BJ (cell line): ENCODE data around the gene DNAH2. TPM values are rescaled to one million over a fixed set of nuclear protein-coding genes. Genes with fewer than 3 reads are reported as not detected.

Experiments
- CTCF ChIA-PET: fragments of 350-600 bp; formaldehyde crosslinking; extraction: SDS; loops from one replicate; lab custom pipeline; 2021; ENCODE audit warnings: antibody characterized with exemption, inconsistent platforms; lab: Yijun Ruan, JAX
- POLR2A ChIA-PET: fragments of 300-600 bp; sonication (Branson Sonifier 250); formaldehyde crosslinking; extraction: SDS; loops from one replicate; lab custom pipeline; 2021; ENCODE audit warnings: antibody characterized with exemption; lab: Charles Lee
- DNase-seq: peaks from one replicate; pipeline ENCODE4 v3.0.0-alpha.2; 2011; ENCODE audit warnings: low read depth
- H3K27me3 ChIP-seq: 2 replicates; pipeline ENCODE4 v1.6.0; 2011; ENCODE audit warnings: low read length; ENCODE audit not compliant: control insufficient read depth, insufficient read depth
- H3K36me3 ChIP-seq: 2 replicates; pipeline ENCODE4 v1.5.1; 2011; ENCODE audit warnings: low read length; ENCODE audit not compliant: control insufficient read depth, insufficient read depth
- H3K4me3 ChIP-seq: 2 replicates; pipeline ENCODE4 v1.5.1; 2011; ENCODE audit warnings: low read depth, mild to moderate bottlenecking, control low read depth, low read length
- CTCF ChIP-seq: IDR thresholded peaks from 2 replicates; pipeline ENCODE4 v1.5.1; 2011; ENCODE audit warnings: low read depth, mild to moderate bottlenecking, control low read depth, inconsistent platforms, low read length, moderate library complexity; ENCODE audit not compliant: insufficient read depth
- polyA plus RNA-seq: library from polyadenylated mRNA; depleted of rRNA; stranded (reverse); fragments of >200 nt; gene quantifications from 2 replicates; pipeline ENCODE4 v1.2.3, GENCODE V29; 2011

The DNAH2 gene
- polyA plus RNA-seq, 1 experiment, result 0.10 TPM

- Histone ChIP-seq H3K27me3 (no peaks in the 10 kb centered on the region; the same call in 1 of the 2 replicates), H3K4me3 (no peak overlapping the region), H3K36me3 (no peaks in the 10 kb centered on the region)
- ChIA-PET CTCF (no interaction called here), POLR2A (no interaction called here)
- no peak for DNase-seq
- TF ChIP-seq CTCF, result no peak
Observed at GRCh38 chr17:7789131-7789530, 71.6 kb downstream of the DNAH2 start.

- POLR2A ChIA-PET, result no interaction called here
- Histone ChIP-seq H3K27me3 (no peaks in the 10 kb centered on the region), H3K36me3 (no peaks in the 10 kb centered on the region), H3K4me3 (no peak overlapping the region)
- DNase-seq, result no peak
- TF ChIP-seq CTCF, result no peak
- CTCF ChIA-PET, result no interaction called here
Observed at GRCh38 chr17:7790150-7790549, 72.6 kb downstream of the DNAH2 start.

DNA sequence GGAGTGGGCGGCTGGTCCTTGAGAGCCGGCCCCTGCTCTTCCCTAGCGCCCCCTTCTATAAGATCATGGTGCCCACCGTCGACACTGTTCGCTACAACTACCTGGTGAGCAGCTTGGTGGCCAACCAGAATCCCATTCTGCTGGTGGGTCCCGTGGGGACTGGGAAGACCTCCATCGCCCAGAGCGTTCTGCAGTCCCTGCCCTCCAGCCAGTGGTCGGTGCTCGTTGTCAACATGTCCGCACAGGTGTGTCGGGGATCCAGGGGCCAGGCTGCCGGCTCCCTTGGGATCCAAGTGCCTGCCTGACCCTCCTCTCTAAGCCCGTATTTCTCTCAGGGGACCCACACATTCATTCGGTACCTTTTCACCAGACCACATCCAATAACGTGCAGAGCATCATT lies 75.1 kb downstream of the DNAH2 start:
- DNase-seq, result no peak
- Histone ChIP-seq H3K4me3 (no peak overlapping the region), H3K36me3 (no peaks in the 10 kb centered on the region), H3K27me3 (0 out of 2 replicates have a peak, but pooled peaks cover 3% of the 10 kb centered on the region)
- ChIA-PET CTCF (interaction anchor here (2.0 kb wide), 1 partner anchor 49 kb away, joined by 7 read pairs; no protein-coding TSS in a partner anchor), POLR2A (no interaction called here)
- no peak for TF ChIP-seq CTCF

DNA sequence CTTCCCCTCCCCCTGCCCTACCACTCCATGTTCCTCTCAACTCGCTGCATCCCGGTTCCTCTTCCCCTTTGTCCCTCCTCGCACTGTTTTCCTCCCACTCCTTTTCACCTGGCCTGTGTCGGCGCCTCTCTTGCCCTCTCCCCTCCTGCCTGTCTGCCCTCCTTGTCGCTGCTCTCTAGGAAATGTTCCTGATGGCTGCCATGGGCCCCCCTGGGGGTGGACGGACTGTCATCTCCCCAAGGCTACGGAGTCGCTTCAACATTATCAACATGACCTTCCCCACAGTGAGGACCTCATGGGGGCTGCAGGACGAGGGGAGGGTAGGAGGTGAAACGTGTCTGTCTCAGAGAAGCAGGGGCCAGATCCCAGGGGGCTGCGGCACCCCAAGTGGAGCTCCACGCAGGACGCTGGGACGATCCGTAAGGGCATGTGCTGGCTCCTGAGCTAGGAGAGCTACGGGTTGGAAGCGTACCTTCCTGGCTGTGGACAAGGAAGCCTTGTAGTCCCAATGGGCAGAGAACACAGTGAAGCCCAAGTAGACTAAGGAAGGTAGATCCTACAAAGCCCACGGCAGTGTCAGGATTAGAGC lies 76.6 kb downstream of the DNAH2 start:
- no peak for TF ChIP-seq CTCF
- Histone ChIP-seq H3K36me3 (no peaks in the 10 kb centered on the region), H3K4me3 (no peak overlapping the region), H3K27me3 (peaks cover 7% of the 10 kb centered on the region; the same call in 1 of the 2 replicates)
- DNase-seq, result no peak
- POLR2A ChIA-PET, result no interaction called here
- CTCF ChIA-PET, result no interaction called here

DNA sequence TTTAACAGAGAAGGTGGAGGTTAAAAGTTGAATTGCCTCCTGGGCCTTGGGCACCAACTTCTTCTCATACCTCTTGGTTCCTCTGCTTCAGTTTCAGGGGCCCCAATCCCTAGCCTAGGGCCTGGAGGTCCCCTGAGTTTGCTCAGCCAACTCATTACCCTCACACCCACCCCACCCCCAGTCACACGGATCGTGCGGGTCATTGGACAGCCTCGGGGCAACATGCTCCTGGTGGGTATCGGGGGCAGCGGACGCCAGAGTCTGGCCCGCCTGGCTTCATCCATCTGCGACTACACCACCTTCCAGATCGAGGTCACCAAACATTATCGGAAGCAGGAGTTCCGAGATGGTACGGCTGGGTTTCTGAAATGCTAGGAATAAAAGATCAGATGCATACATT lies 80.4 kb downstream of the DNAH2 start:
- ChIA-PET CTCF (no interaction called here), POLR2A (no interaction called here)
- no peak for DNase-seq
- H3K27me3 ChIP-seq, result peaks cover 7% of the 10 kb centered on the region; the same call in 1 of the 2 replicates
- H3K36me3 ChIP-seq, result no peaks in the 10 kb centered on the region
- no peak for TF ChIP-seq CTCF
- no peak overlapping the region for H3K4me3 ChIP-seq
